ENCODE results near the gene CYP4F3.

Gene CYP4F3

GRCh38 chr19:15629003-15629880, 11.5 kb upstream of the CYP4F3 start:
- no peak for DNase-seq (ENCODE audit: low read depth)
- no peak overlapping the region for H3K4me3 ChIP-seq (ENCODE audit: low read depth, low read length)
- peak; percentile 74 for TF ChIP-seq CTCF (IDR thresholded peaks at IDR 0.05; ENCODE audit: low read depth, low read length, missing control alignments)
- in situ Hi-C loops (cut with HindIII; ENCODE audit: low sequenced_read_pairs): no loop called here

- in situ Hi-C loops (cut with HindIII; ENCODE audit: low sequenced_read_pairs): no loop called here
- peak; percentile 5 for TF ChIP-seq CTCF (IDR thresholded peaks at IDR 0.05; ENCODE audit: low read depth, low read length, missing control alignments)
- no peak overlapping the region for H3K4me3 ChIP-seq (ENCODE audit: low read depth, low read length)
- DNase-seq (ENCODE audit: low read depth): no peak
These were observed 8.9 kb upstream of the CYP4F3 start for GRCh38 chr19:15631817-15632216.

- H3K4me3 ChIP-seq (ENCODE audit: low read depth, low read length): no peak overlapping the region
- in situ Hi-C loops (cut with HindIII; ENCODE audit: low sequenced_read_pairs): no loop called here
- no peak for TF ChIP-seq CTCF (IDR thresholded peaks at IDR 0.05; ENCODE audit: low read depth, low read length, missing control alignments)
- no peak for DNase-seq (ENCODE audit: low read depth)
These were observed 7.4 kb upstream of the CYP4F3 start for GRCh38 chr19:15633082-15633835.

- no peak for TF ChIP-seq CTCF (IDR thresholded peaks at IDR 0.05; ENCODE audit: low read depth, low read length, missing control alignments)
- in situ Hi-C loops (cut with HindIII; ENCODE audit: low sequenced_read_pairs): no loop called here
- no peak for DNase-seq (ENCODE audit: low read depth)
- no peak overlapping the region for H3K4me3 ChIP-seq (ENCODE audit: low read depth, low read length)
These were observed 6.6 kb upstream of the CYP4F3 start for GRCh38 chr19:15634105-15634504.

- no peak for DNase-seq (ENCODE audit: low read depth)
- no peak overlapping the region for H3K4me3 ChIP-seq (ENCODE audit: low read depth, low read length)
- no peak for TF ChIP-seq CTCF (IDR thresholded peaks at IDR 0.05; ENCODE audit: low read depth, low read length, missing control alignments)
- in situ Hi-C loops (cut with HindIII; ENCODE audit: low sequenced_read_pairs): no loop called here
These were observed 5.5 kb upstream of the CYP4F3 start for GRCh38 chr19:15635016-15635805.

- DNase-seq (ENCODE audit: low read depth): no peak
- no peak overlapping the region for H3K4me3 ChIP-seq (ENCODE audit: low read depth, low read length)
- in situ Hi-C loops (cut with HindIII; ENCODE audit: low sequenced_read_pairs): no loop called here
- TF ChIP-seq CTCF (IDR thresholded peaks at IDR 0.05; ENCODE audit: low read depth, low read length, missing control alignments): no peak
These were observed 4.7 kb upstream of the CYP4F3 start for GRCh38 chr19:15636026-15636425.
